HL-60 (cell line): ENCODE results near the gene ANKRD55.

ENCODE experiments used
- DNase-seq, 2 experiments: peaks; one replicate each; pipeline ENCODE4 v3.0.0-alpha.2; 2010 to 2020; ENCODE audit warnings: low read depth in 1 of 2, low spot score in 1 of 2
- H3K27ac ChIP-seq: fragments of 250-450 bp; sonication (Bioruptor Pico); replicated peaks from 2 replicates; pipeline ENCODE4 v1.5.1; 2020; ENCODE audit warnings: mild to moderate bottlenecking, moderate library complexity
- H3K27me3 ChIP-seq: fragments of 250-450 bp; sonication (Bioruptor Pico); 2 replicates; pipeline ENCODE4 v1.5.1; 2021; ENCODE audit warnings: mild to moderate bottlenecking, moderate library complexity; ENCODE audit not compliant: insufficient read depth, poor library complexity, severe bottlenecking
- H3K4me3 ChIP-seq: replicated peaks from 2 replicates; pipeline ENCODE4 v1.5.1; 2011; ENCODE audit warnings: mild to moderate bottlenecking, control low read depth, low read length; ENCODE audit not compliant: insufficient read depth
- GABPA ChIP-seq: IDR thresholded peaks from 2 replicates; pipeline ENCODE4 v1.6.1; 2012; ENCODE audit warnings: low read depth
- POLR2AphosphoS5 ChIP-seq: IDR thresholded peaks from 2 replicates; pipeline ENCODE4 v1.6.1; 2012; ENCODE audit warnings: low read depth
- SPI1 ChIP-seq: IDR thresholded peaks from 2 replicates; pipeline ENCODE4 v1.6.1; 2012; ENCODE audit warnings: low read depth, mild to moderate bottlenecking, borderline replicate concordance
- TF ChIP-seq, protein P1 (sequence below): IDR thresholded peaks from 2 replicates; pipeline ENCODE4 v1.6.1; 2012; ENCODE audit warnings: low read depth; ENCODE audit not compliant: insufficient replicate concordance
- TF ChIP-seq, protein P2 (sequence below): IDR thresholded peaks from one replicate; pipeline ENCODE4 v1.5.1; 2011; ENCODE audit warnings: low read length, control low read depth, inconsistent platforms; ENCODE audit not compliant: insufficient read depth

Gene ANKRD55

DNA sequence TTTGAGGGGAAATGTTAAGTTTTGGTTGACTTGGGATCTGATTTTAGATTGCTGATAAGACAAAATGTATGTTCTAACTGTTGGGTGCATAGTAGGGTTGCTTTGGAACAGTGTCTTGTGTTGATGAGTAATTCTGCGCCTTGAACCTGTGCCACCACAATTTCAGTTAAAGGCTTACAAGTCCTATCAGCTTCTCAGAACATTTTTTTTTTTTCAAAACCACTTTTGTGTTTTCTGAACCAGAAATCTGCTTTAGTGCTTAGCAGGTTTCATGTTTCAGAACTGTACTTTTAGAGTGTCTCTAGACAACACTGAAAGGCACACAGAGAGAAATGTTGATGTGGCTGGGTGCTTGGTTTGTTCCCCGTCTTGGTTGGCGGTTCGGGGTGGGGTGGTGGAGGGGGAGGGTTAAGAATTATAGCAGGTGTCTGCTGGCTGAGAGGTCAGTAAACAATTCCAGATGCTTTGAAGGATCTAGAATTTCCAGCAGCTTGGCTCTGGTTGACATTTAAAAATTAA lies 84.6 kb downstream of the ANKRD55 start:
- TF ChIP-seq GABPA (no peak), POLR2AphosphoS5 (no peak), SPI1 (no peak)
- TF ChIP-seq, protein P1, sequence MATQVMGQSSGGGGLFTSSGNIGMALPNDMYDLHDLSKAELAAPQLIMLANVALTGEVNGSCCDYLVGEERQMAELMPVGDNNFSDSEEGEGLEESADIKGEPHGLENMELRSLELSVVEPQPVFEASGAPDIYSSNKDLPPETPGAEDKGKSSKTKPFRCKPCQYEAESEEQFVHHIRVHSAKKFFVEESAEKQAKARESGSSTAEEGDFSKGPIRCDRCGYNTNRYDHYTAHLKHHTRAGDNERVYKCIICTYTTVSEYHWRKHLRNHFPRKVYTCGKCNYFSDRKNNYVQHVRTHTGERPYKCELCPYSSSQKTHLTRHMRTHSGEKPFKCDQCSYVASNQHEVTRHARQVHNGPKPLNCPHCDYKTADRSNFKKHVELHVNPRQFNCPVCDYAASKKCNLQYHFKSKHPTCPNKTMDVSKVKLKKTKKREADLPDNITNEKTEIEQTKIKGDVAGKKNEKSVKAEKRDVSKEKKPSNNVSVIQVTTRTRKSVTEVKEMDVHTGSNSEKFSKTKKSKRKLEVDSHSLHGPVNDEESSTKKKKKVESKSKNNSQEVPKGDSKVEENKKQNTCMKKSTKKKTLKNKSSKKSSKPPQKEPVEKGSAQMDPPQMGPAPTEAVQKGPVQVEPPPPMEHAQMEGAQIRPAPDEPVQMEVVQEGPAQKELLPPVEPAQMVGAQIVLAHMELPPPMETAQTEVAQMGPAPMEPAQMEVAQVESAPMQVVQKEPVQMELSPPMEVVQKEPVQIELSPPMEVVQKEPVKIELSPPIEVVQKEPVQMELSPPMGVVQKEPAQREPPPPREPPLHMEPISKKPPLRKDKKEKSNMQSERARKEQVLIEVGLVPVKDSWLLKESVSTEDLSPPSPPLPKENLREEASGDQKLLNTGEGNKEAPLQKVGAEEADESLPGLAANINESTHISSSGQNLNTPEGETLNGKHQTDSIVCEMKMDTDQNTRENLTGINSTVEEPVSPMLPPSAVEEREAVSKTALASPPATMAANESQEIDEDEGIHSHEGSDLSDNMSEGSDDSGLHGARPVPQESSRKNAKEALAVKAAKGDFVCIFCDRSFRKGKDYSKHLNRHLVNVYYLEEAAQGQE, result no peak
- TF ChIP-seq, protein P2, sequence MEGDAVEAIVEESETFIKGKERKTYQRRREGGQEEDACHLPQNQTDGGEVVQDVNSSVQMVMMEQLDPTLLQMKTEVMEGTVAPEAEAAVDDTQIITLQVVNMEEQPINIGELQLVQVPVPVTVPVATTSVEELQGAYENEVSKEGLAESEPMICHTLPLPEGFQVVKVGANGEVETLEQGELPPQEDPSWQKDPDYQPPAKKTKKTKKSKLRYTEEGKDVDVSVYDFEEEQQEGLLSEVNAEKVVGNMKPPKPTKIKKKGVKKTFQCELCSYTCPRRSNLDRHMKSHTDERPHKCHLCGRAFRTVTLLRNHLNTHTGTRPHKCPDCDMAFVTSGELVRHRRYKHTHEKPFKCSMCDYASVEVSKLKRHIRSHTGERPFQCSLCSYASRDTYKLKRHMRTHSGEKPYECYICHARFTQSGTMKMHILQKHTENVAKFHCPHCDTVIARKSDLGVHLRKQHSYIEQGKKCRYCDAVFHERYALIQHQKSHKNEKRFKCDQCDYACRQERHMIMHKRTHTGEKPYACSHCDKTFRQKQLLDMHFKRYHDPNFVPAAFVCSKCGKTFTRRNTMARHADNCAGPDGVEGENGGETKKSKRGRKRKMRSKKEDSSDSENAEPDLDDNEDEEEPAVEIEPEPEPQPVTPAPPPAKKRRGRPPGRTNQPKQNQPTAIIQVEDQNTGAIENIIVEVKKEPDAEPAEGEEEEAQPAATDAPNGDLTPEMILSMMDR, result no peak
- Histone ChIP-seq H3K4me3 (no peak overlapping the region), H3K27me3 (no peaks in the 10 kb centered on the region), H3K27ac (peak overlapping the region; percentile 77)
- DNase-seq, result peak in 1 of 2 experiments; percentile 31

DNA sequence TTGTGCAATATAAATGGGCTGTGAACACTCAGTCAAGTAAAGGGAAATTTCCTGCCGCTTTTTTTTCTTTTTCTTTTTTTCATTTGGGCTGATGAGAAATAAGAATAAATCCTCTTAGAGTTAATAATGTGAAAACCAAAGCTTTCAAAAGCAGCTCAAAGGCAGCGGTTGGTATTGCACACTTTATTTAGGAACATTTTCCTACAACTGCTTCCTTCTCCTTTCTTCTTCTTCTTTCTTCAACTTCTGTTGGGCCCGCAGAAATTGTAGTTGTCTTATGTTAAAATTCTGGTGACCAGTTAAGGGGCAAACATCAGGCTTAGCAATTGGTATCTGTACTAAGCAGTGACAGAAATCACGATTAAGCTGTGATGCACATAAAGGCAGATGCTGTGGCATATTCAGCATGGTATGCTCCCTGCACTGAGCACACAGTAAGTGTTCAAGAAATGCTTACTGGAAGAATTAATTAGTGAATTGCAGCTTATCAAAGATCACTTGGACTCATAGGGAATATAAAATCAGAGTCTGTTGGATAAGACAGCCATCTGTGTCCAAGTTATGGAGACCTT lies 85.4 kb downstream of the ANKRD55 start:
- TF ChIP-seq, protein P1, result no peak
- TF ChIP-seq, protein P2, result no peak
- TF ChIP-seq POLR2AphosphoS5 (no peak), SPI1 (no peak), GABPA (no peak)
- Histone ChIP-seq H3K27me3 (no peaks in the 10 kb centered on the region), H3K27ac (peak overlapping the region; percentile 77), H3K4me3 (no peak overlapping the region)
- peak in 1 of 2 experiments; percentile 48 for DNase-seq

DNA sequence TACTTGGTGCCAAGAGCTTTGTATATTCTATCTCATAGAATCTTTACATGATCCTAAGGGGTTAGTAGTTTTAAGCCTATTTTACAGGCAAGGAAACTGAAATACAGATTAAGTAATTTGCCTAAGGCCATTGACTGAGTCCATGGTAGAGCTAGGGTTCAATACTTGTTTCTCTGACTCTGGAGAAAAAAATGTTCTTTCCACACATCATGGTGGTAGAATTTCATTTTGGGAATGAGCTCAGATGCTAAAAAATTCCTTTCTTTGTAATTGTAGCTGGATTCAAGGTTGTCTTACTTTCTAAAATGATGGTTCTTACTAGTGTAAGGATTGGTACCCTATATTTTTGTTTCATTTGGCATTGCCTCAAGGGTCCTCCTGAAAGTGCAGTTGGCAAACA lies 86.0 kb downstream of the ANKRD55 start:
- no peaks in the 10 kb centered on the region for H3K27me3 ChIP-seq
- TF ChIP-seq SPI1 (no peak), GABPA (no peak), POLR2AphosphoS5 (no peak)
- TF ChIP-seq, protein P2, result no peak
- TF ChIP-seq, protein P1, result no peak
- H3K27ac ChIP-seq, result peak overlapping the region; percentile 77
- H3K4me3 ChIP-seq, result no peak overlapping the region
- no peak for DNase-seq
